HG02938 (cell line): Measurements from ENCODE around the gene PPP2R2B.
"Not testable (repeated sequence)": the region's sequence is repeated elsewhere in the genome, so short reads cannot be mapped to it uniquely, and the experiment has no call there.

Source experiments
- ATAC-seq: cut with Tn5 transposase; IDR thresholded peaks from one replicate; pipeline ENCODE4 v1.9.1; 2021; ENCODE audit warnings: mild to moderate bottlenecking, moderate library complexity; ENCODE audit not compliant: unreplicated experiment

The PPP2R2B gene

DNA sequence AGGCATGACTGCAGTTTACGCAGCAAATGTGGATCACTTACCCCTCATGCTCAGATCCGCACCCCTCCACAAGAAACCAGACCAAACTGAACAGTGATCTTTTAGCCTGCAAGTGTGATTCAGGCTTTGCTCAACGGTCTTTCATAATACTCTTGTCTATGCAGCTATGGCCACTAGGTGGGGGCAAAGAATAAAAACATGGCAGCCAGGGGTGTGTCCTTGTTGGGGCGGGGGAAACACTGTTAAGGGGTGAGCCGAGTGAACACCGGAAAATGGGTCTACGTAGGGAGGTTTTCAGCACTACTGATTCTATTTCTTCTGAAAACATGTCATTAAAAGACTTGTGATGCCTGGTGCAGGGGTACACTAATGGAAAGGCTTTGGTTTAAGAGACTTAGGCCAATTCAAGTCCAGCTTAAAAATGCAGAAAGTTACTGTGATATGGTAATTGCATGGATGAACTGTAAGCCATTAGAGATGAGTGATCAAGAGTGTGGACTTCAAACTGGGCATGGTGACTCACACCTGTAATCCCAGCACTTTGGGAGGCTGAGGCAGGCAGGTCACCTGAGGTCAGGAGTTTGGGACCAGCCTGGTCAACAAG, 312.7 kb downstream of the PPP2R2B start:
- peak; percentile 98 for ATAC-seq

DNA sequence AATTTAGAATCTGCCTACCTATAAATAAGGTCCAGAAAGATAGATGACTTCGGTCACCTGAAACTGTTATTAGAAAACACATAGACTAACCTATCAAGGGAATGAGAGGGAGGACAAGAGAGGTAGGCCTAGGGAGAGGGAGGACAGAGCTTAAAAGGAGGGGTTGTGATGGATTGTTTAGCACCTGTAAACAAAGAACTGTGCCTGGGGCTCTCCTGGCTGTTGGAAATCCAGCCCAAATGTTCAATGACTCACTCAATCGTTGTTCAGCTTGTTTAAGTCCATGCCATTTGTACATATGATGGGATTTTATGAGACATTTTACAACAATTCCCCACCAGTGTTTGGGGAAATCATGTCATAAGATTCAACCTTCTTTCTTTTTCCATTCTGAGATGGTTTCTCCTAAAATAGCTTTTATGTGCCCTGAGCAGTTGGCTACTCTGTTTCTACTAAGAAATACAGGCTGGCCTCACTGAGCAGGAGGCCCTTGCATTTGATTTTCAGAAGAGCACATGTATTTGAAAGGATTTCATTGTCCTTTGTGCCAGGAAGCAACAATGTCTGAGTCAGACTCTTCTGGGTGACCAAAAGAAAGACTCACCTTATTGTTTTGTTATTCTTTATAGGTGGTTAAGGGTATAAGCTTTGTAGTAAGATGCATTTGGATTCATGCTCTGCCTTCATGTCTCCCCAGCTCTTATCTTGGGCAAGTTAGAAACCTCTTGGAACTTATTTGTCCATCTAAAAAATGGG, 314.4 kb downstream of the PPP2R2B start:
- ATAC-seq: no peak

DNA sequence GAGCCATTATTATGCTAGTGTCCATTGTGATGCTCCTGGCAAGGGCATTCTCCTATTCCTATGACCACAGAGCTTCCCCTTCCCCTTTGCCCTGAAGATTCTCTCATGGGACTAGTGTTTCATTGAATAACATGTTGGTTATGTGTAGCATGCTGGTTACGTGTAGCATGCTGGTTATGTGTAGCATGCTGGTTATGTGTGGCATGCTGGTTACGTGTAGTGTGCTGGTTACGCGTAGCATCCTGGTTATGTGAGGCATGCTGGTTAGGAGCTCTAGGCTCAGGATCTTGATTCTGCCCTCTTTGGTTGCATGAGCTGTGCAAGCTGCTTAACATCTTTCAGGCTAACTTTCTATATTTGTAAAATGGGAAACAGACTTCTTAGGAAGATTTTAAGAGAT, 316.1 kb downstream of the PPP2R2B start:
- ATAC-seq: no peak

DNA sequence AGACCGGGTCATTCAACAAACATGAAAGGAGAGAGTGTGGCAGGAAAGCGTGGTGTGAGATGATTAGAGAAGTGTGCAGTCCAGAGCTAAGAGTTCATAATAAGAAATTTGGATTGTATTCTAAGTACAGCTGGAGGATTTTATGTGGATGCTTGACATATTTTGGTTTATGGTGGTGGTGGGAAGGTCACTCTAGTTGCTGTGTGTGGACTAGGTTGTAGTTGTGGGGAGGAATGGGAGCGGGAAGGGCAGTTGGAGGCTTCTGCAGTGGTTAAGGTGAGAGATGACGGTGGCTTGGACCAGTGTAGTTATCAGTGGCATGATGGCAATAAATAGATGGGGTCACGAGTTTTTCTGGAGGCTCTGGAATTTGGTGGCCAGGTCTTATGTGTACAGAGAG, 316.8 kb downstream of the PPP2R2B start:
- ATAC-seq: no peak

DNA sequence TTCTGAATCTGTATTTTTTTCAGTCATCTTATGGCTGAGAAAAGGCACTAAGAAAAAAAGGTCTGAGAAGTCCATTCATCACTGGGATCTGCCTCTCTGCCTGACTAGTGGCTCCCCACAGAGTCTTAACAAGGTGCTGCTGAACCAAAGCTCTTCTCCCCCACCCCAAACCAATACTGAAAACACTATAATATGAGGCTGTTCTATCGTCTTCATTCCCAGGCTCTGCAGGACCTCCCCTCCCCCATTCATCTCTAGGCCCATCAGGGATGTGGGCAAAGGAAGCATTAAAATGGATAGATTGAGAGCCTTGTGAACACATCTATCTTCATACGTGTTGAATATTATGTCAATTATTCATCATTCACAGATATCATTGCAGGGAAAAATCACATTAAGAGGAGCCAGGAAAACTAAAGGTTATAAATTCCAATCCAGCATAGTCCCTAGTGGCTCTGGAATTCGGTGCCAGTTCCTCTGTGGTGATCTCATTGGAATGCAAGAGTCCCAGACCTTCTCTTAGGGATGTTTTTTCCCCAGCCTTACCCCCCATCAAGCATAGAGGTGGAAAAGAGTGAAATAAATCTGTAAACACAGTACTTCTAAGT, 318.2 kb downstream of the PPP2R2B start:
- no peak for ATAC-seq

DNA sequence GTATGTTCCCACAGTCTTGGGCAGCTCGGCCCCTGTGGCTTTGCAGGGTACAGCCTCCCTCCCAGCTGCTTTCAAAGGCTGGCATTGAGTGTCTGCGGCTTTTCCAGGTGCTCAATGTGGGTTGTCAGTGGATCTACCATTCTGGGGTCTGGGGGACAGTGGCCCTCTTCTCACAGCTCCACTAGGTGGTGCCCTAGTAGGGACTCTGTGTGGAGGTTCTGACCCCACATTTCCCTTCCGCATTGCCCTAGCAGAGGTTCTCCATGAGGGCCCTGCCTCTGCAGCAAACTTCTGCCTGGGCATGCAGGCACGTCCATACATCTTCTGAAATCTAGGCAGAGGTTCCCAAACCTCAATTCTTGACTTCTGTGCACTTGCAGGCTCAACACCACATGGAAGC, 321.7 kb downstream of the PPP2R2B start:
- not testable (repeated sequence) for ATAC-seq

DNA sequence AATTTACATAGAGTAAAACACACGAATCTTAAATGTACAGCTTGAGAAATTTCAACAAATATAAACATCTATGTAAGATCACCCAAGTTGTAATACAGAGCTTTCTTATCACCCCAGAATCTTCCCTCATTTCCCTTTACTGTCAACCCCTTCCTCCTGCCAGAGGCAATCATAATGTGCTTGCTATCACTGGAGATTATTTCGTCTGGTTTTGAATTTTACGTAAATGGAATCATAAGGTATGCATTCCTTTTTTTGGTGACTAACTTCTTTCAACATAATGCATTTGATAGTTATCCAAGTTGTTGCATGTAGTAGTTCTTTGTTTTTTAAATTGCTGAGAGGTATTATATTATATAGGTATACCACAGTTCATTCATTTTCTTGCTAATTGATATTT, 325.1 kb downstream of the PPP2R2B start:
- no peak for ATAC-seq

DNA sequence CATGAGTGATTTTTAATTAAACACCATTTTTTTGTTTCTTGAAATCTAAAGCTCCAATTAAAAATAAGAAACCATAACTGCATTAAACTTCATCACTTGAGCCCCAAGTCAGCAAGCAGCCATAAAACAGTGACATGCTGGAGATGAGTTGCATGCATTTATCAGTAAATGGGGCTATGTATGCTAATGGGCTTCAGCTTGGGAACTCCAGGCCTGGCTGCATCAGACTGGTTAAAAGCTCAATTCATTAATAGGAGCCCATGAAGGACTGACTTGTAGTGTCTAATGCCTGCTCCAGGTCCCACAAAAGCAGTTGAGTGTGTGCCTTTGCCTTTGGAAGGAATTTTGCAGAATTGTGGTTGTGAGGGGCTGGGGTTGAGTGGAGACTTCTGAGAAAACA, 328.9 kb downstream of the PPP2R2B start:
- ATAC-seq: no peak

DNA sequence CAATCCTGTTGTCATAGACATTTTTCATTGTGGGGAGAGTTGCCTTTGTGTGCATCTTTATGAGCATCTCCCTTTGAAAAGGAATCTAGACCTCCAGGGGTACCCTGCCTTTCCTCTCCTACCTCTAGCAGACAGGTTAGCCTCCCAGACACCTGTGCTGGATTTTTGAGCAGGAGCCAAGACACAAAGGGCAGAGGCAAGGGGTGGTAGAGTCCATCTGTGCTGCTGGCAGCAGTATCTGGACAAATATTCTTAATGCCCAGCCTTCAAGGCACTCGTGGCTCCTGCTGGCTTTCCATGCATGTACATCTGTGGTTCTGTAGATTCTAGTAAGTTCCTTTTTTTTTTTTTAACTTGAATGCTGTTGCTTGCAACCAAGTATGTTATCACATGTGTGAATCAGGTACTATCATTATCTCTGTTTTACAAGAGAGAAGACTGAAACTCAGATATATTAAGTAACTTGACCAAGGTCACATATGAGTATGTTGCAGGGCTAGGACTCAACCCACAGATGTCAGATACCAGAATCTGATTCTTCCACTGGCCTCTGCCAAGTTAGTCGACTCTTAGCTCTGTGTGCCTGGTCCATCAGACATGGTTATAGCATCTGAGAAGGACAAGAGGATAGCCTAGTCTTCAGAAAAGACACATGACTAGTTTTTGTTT, 329.6 kb downstream of the PPP2R2B start:
- peak; percentile 62 for ATAC-seq

DNA sequence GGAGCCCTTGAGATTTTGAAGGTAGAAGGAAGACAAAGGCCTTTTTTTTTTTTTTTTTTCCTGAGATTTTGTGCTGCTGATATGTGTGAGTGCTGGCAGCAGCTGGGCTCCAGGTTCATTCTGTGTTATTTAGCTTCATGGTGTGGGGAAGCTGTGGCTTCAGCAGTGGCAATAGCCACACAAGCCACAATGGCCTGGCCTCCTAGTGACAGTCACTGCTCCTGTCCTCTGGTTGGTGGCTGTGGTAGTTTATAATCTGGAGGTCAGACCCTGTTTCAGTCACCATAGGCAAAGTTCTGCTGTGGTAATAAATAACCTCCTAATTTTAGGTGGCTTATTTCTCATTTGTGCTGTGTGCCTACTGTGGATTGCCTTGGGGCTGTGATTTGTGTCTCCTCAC, 334.3 kb downstream of the PPP2R2B start:
- no peak for ATAC-seq

DNA sequence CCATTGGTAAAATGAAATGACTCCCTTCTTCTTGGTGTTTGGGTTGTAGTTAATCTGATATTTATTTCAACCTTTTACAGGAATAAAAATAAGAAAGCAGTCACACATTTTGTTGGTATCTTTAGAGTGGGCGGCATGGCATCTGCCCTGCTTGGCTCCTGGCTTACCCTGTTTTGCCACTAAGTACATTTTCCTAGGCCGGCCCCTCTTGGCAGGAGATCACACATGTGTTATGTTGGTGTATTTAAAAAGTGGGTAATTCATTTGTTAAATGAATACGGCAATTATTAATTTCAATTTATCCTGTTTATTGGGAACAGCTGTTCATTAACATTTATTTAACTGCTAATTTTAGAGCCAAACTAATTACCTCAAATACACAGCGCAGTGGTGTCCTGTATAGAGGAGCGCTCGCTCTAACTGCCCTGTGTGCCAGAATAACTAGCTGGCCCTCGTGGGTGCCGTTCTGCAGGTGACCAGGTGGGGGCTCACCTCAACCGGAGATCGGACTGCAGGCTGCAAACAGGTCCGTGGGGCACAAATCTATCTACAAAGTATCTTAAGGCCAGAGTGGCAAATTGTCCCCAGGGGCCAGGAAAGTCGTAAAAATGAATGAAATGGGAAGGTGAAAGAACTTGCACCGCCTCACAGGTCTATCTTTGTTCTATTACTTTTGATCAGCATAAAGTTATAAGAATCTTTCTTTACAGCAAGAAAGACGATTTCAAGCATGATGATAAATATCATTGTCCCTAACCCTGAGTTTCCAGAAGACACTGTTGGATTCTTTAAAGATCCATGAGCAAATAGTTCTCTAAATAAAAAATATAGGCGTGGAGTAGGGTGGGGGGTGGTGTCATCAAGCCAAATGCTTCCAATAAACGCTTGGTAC, 336.4 kb downstream of the PPP2R2B start:
- ATAC-seq: peak; percentile 98

DNA sequence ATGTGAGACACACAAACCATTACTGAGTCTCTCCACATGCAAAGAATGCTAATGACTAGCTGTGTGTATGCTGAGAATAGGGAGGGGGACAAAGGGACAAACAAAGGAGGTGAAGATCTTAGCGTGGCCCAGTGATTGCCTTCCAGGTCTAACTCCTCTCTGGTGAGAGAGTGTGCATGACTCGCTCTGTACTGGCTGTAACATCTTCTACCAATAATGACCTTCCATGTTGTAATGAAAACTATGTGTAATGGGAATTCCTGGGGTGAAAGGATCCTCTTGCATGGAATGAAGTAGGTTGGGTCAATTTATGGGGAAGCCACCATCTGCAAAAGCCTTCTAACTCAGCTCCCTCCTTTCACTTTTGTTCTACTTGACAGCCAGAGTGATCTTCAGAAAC, 338.1 kb downstream of the PPP2R2B start:
- ATAC-seq: no peak

DNA sequence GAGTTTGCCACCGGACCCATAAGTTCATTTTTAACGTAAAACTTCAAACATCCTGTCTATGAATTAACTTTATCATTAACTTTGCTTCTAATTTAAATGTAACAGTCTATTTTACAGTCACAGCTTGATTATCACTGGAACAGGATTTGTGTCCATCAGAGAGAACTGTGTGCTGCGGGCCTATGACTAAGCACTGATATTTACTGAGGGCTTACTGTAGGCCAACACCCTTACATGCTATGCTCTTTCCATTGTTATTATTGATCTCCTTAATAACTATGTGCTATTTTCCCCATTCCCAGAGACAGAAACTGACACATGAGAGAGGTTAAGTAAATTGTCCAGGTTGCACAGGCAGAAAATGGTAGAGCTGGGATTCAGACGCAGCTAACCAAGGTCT, 338.6 kb downstream of the PPP2R2B start:
- no peak for ATAC-seq

DNA sequence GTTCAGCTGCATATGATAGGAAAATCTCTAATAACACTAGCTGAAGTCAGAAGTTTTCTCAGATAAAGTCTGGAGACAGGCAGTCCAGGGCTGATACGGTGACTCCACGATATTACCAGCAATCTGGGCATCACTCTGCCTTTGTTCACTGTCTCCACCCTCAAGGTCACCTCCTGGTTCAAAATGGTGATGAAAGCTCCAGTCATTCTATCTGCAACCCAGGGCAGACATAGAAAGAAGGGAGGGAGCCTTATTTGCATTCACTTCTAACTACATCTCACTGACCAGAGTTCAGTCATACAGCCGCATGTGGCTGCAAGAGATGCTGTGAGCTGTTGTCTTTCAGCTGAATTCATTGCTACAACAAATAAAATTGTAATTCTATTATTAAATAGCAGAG, 340.1 kb downstream of the PPP2R2B start:
- no peak for ATAC-seq

DNA sequence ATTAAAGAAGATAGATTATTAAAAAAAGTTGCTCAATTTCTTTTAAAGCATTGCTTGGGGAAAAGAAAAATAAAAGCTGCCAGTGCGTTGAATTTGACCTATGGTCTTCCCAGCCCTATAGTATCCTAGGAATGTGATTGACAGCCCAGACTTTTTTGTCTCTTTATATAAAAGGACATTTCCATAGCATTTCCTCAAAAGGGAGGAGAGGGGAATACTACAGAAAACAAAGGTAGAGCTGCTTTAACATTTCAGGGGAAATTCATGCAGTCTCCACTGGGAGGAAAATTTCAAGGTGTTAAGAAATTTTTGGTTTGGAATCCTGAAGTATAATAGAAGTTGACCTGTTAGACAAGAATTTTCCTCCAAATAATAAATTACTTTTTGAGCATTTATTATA, 344.7 kb downstream of the PPP2R2B start:
- no peak for ATAC-seq

DNA sequence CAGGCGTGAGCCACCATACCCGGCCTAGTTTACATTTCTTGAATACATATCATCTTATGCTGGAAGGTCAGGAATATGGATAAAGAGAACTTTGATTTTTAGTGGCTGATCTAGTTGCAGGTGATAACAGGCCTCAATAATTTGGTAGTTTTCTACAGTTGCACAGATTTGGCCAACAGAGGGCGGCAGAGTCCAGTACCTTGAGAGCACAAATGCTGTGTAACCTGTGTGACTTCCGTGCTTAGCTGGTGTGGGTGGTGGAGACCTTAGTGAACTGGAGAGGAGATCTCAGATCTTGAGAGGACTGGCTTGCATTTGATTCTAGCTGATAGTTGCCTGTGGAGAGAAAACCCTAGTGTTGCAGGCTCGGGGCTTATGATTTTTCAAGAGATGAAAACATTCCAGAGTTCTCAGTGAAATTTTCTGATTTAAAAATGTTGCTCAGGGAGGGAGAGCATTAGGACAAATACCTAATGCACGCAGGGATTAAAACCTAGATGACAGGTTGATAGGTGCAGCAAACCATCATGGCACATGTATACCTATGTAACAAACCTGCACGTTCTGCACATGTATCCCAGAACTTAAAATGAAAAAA, 345.2 kb downstream of the PPP2R2B start:
- ATAC-seq: peak; percentile 96
